ENCODE measurements around the gene CCR2.

CCR2 gene

GRCh38 chr3:46405301-46406019, 51.5 kb downstream of the CCR2 start:
- no peak for DNase-seq

- no peak for DNase-seq
These were observed 52.5 kb downstream of the CCR2 start for GRCh38 chr3:46406443-46406787.

- DNase-seq, result no peak
These were observed 53.1 kb downstream of the CCR2 start, which contains the start of the genes CCR5AS and CCRL2 for GRCh38 chr3:46406788-46407611. CCR5AS (minus strand) TSS chr3:46407066. CCRL2 (plus strand) TSS chr3:46407259; CDS start chr3:46408080, 821 bp downstream.

- no peak for DNase-seq
These were observed 54.1 kb downstream of the CCR2 start for GRCh38 chr3:46407970-46408369.

- DNase-seq, result no peak
These were observed 54.9 kb downstream of the CCR2 start for GRCh38 chr3:46408853-46409252.

GRCh38 chr3:46409739-46410489, 56.0 kb downstream of the CCR2 start:
- DNase-seq, result no peak
